Activated B cell treated with CpG ODN at 0.5 μM for 24 hours (primary cell): ENCODE results near the gene NMNAT3. TPM values are rescaled to one million over a fixed set of nuclear protein-coding genes. Genes with fewer than 3 reads are reported as not detected.

Source experiments
- ATAC-seq: fragments of 200-7000 bp; cut with Tn5 transposase; one replicate; pipeline ENCODE4 v1.10.0; 2021; ENCODE audit warnings: low read depth, mild to moderate bottlenecking, moderate library complexity
- CTCF ChIA-PET: fragments of 350-600 bp; sonication (Branson Sonifier 250); formaldehyde crosslinking; loops from one replicate; lab custom pipeline; 2021; ENCODE audit warnings: antibody characterized with exemption; lab: Charles Lee
- POLR2A ChIA-PET: fragments of 350-600 bp; sonication (Branson Sonifier 250); formaldehyde crosslinking; loops from one replicate; lab custom pipeline; 2021; ENCODE audit warnings: antibody characterized with exemption; lab: Charles Lee
- DNase-seq: peaks from one replicate; pipeline ENCODE4 v3.0.0; 2022
- H3K27ac Mint-ChIP-seq: one replicate; pipeline ENCODE4 v1.8.0; 2020; ENCODE audit warnings: mixed read lengths
- H3K27me3 Mint-ChIP-seq: one replicate; pipeline ENCODE4 v1.8.0; 2021; ENCODE audit warnings: mixed read lengths
- H3K36me3 Mint-ChIP-seq: one replicate; pipeline ENCODE4 v1.8.0; 2021; ENCODE audit warnings: low read depth, mixed read lengths
- H3K4me1 Mint-ChIP-seq: one replicate; pipeline ENCODE4 v1.8.0; 2021; ENCODE audit warnings: mixed read lengths
- H3K4me3 Mint-ChIP-seq: one replicate; pipeline ENCODE4 v1.8.0; 2020; ENCODE audit warnings: mild to moderate bottlenecking, mixed read lengths
- H3K9me3 Mint-ChIP-seq: one replicate; pipeline ENCODE4 v1.8.0; 2020; ENCODE audit warnings: mixed read lengths
- CTCF ChIP-seq: fragments of 200-600 bp; IDR thresholded peaks from one replicate; pipeline ENCODE4 v1.8.0; 2022; ENCODE audit warnings: antibody characterized with exemption, mild to moderate bottlenecking
- intact Hi-C: fragments of 100-400 bp; cut with micrococcal nuclease; formaldehyde crosslinking; loops from one replicate; pipeline ENCODE4 v1.15.1; 2024
- total RNA-seq: library from RNA; stranded (reverse); gene quantifications from 2 replicates; pipeline ENCODE4 v1.2.3, GENCODE V29; 2022

Gene NMNAT3
- total RNA-seq, 1 donor from 2014 or later, result 1.1 TPM

- Mint-ChIP-seq H3K27me3 (no peaks in the 10 kb centered on the region), H3K9me3 (no peaks in the 10 kb centered on the region), H3K36me3 (no peaks in the 10 kb centered on the region), H3K27ac (no peak overlapping the region), H3K4me3 (no peak overlapping the region), H3K4me1 (no peaks in the 10 kb centered on the region)
- ChIA-PET POLR2A (no interaction called here), CTCF (no interaction called here)
- ATAC-seq (no peak), DNase-seq (no peak)
- intact Hi-C loops, result no loop called here
- TF ChIP-seq CTCF, result no peak
Observed at GRCh38 chr3:139528281-139528680, 149.5 kb downstream of the NMNAT3 start.

- POLR2A ChIA-PET, result no interaction called here
- DNase-seq (no peak), ATAC-seq (no peak)
- intact Hi-C loops, result no loop called here
- no peaks in the 10 kb centered on the region for H3K36me3 Mint-ChIP-seq
- TF ChIP-seq CTCF, result no peak
- H3K4me1 Mint-ChIP-seq, result no peaks in the 10 kb centered on the region
- CTCF ChIA-PET, result no interaction called here
- H3K9me3 Mint-ChIP-seq, result no peaks in the 10 kb centered on the region
- no peaks in the 10 kb centered on the region for H3K27me3 Mint-ChIP-seq
- H3K27ac Mint-ChIP-seq, result no peak overlapping the region
- H3K4me3 Mint-ChIP-seq, result no peak overlapping the region
Observed at GRCh38 chr3:139527265-139527664, 150.5 kb downstream of the NMNAT3 start.

GRCh38 chr3:139526146-139526545 lies 151.6 kb downstream of the NMNAT3 start:
- H3K4me1 Mint-ChIP-seq, result no peaks in the 10 kb centered on the region
- no peaks in the 10 kb centered on the region for H3K9me3 Mint-ChIP-seq
- intact Hi-C loops, result no loop called here
- H3K27me3 Mint-ChIP-seq, result no peaks in the 10 kb centered on the region
- TF ChIP-seq CTCF, result no peak
- no peaks in the 10 kb centered on the region for H3K36me3 Mint-ChIP-seq
- ChIA-PET POLR2A (no interaction called here), CTCF (no interaction called here)
- H3K4me3 Mint-ChIP-seq, result no peak overlapping the region
- DNase-seq (no peak), ATAC-seq (no peak)
- no peak overlapping the region for H3K27ac Mint-ChIP-seq

- DNase-seq, result no peak
- Mint-ChIP-seq H3K27me3 (no peaks in the 10 kb centered on the region), H3K36me3 (no peaks in the 10 kb centered on the region), H3K4me3 (no peak overlapping the region), H3K9me3 (no peaks in the 10 kb centered on the region), H3K4me1 (no peaks in the 10 kb centered on the region), H3K27ac (no peak overlapping the region)
- ChIA-PET POLR2A (no interaction called here), CTCF (no interaction called here)
- ATAC-seq, result no peak
- intact Hi-C loops, result no loop called here
- TF ChIP-seq CTCF, result no peak
Observed at GRCh38 chr3:139524841-139525636, 152.7 kb downstream of the NMNAT3 start.

- intact Hi-C loops, result no loop called here
- H3K4me1 Mint-ChIP-seq, result no peaks in the 10 kb centered on the region
- no peaks in the 10 kb centered on the region for H3K36me3 Mint-ChIP-seq
- no peaks in the 10 kb centered on the region for H3K27me3 Mint-ChIP-seq
- H3K27ac Mint-ChIP-seq, result no peak overlapping the region
- ChIA-PET CTCF (no interaction called here), POLR2A (no interaction called here)
- ATAC-seq, result no peak
- TF ChIP-seq CTCF, result no peak
- H3K4me3 Mint-ChIP-seq, result no peak overlapping the region
- no peak for DNase-seq
- H3K9me3 Mint-ChIP-seq, result no peaks in the 10 kb centered on the region
Observed at GRCh38 chr3:139523718-139524117, 154.1 kb downstream of the NMNAT3 start.
